ENCODE measurements around the gene TRHDE. TPM values are rescaled to one million over a fixed set of nuclear protein-coding genes. Genes with fewer than 3 reads are reported as not detected.

Gene TRHDE
- total and polyA plus RNA-seq, 9 of the 15 experiments (the other 6 are each of a cell fraction or from before 2014, with no cell fraction given), result 0.03 to 0.29 (median 0.09) TPM

DNA sequence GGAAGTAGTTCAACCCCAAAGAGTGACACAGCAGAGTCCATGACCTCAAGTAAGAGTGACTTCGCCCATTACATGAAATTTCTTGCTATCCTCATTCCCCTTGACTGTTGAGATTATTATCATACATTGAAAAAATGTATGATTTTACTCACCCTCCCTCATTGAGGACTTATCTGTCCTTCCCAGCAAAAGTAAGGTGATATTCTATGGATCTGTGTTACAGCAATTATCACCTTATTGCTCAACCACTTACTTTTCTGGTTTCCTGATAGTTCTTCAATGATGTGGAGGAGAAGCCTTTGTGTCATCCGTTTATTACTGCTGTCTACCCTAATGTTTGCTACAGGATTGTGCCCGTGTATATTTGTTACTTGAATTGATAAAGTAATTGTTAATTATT, 306.2 kb downstream of the TRHDE start (continued):
- TF ChIP-seq TCF3 (CRISPR knock-in tag; IDR thresholded peaks at IDR 0.05) (peak; percentile 54), CEBPB (tag; IDR thresholded peaks at IDR 0.05) (peak; percentile 92), CBX2 (IDR thresholded peaks at IDR 0.05; ENCODE audit: insufficient read depth, low read length, poor library complexity, severe bottlenecking) (no peak), CEBPG (CRISPR knock-in tag; IDR thresholded peaks at IDR 0.05) (no peak), CEBPG (tag; conservative IDR thresholded peaks at IDR 0.05 in 1 of 2, IDR thresholded peaks at IDR 0.05 in 1 of 2) (peak in 1 of 2 experiments; percentile 59; a peak in 2 of 4 replicates), CBFA2T3 (IDR thresholded peaks at IDR 0.05) (peak; percentile 69), RNF2 (IDR thresholded peaks at IDR 0.05) (no peak)

DNA sequence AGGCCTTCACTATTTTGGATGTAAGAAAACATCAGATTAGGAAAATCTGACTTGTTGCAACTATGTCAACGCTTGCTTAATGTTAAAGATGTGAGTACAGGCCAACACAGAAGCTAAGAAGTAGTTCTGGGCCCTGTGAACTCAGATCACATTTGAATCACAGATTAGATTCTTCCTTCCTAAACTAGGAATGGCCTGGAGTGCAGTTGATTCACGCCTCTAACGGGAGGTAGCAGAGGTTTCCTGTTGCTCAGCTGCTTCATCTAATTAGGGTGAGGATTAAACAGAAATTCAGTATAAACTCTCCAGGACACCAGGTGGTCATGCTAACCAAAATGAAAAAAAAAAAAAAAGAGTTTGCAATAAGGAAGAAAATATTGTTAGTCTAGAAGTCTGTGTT, 314.3 kb downstream of the TRHDE start:
- H3K4me1 ChIP-seq (replicated peaks in 1 of 2; ENCODE audit: control insufficient read depth in 2 of 2, insufficient read depth in 2 of 2, low read length in 2 of 2), result no peaks in the 10 kb centered on the region
- no peaks in the 10 kb centered on the region for H3K9me1 ChIP-seq (ENCODE audit: control insufficient read depth, insufficient read depth, low read length)
- ChIA-PET POLR2A (no interaction called here), CTCF (ENCODE audit: low intra/inter-chr PET ratio) (no interaction called here)
- FAIRE-seq (no peak), ATAC-seq (no peak), DNase-seq (ENCODE audit: extremely low read depth in 1 of 4, low spot score in 3 of 4) (no peak)
- no peaks in the 10 kb centered on the region; the same call in 1 of the 2 replicates for H3K9me3 ChIP-seq (replicated peaks; ENCODE audit: control insufficient read depth, insufficient read depth, low read depth, low read length)
- no peaks in the 10 kb centered on the region for H3K79me2 ChIP-seq (ENCODE audit: control insufficient read depth, insufficient read depth, low read length)
- H4K20me1 ChIP-seq (replicated peaks; ENCODE audit: control insufficient read depth, insufficient read depth, low read length), result no peaks in the 10 kb centered on the region
- H2AFZ ChIP-seq (ENCODE audit: low read depth, low read length), result no peak overlapping the region
- 7% methylated on average over 3 of the region's 3 CpGs for WGBS (ENCODE audit: insufficient coverage, low coverage, missing lambda C conversion rate)
- no peak overlapping the region for H3K4me3 ChIP-seq
- H3K36me3 ChIP-seq (ENCODE audit: control insufficient read depth, insufficient read depth, low read length), result no peaks in the 10 kb centered on the region
- no peak for TF ChIP-seq ADNP (tag; IDR thresholded peaks at IDR 0.05)
- no peak for TF ChIP-seq ZNF197 (CRISPR knock-in tag; IDR thresholded peaks at IDR 0.05; ENCODE audit: low read depth)
- TF ChIP-seq IFI16 (CRISPR knock-in tag; IDR thresholded peaks at IDR 0.05), result no peak
- TF ChIP-seq ZNF76 (CRISPR knock-in tag; IDR thresholded peaks at IDR 0.05; ENCODE audit: borderline replicate concordance), result no peak
- TF ChIP-seq MED1 (CRISPR knock-in tag; IDR thresholded peaks at IDR 0.05; ENCODE audit: borderline replicate concordance), result no peak
- no peak for TF ChIP-seq HCFC1 (IDR thresholded peaks at IDR 0.05; ENCODE audit: low read depth, low read length)
- TF ChIP-seq, protein P1, sequence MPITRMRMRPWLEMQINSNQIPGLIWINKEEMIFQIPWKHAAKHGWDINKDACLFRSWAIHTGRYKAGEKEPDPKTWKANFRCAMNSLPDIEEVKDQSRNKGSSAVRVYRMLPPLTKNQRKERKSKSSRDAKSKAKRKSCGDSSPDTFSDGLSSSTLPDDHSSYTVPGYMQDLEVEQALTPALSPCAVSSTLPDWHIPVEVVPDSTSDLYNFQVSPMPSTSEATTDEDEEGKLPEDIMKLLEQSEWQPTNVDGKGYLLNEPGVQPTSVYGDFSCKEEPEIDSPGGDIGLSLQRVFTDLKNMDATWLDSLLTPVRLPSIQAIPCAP (CRISPR knock-in tag; IDR thresholded peaks at IDR 0.05; ENCODE audit: borderline replicate concordance), result no peak
- TF ChIP-seq ZC3H4 (CRISPR knock-in tag; IDR thresholded peaks at IDR 0.05; ENCODE audit: borderline replicate concordance), result no peak
- intact Hi-C loops (cut with micrococcal nuclease) (no loop called here), in situ Hi-C loops (cut with MboI) (no loop called here)
- H3K27me3 ChIP-seq (ENCODE audit: control insufficient read depth in 2 of 2, insufficient read depth in 2 of 2, low read length in 2 of 2), result no peaks in the 10 kb centered on the region
- no TSS peak for BruUV-seq (replicated peaks)
- H3K4me2 ChIP-seq (ENCODE audit: insufficient read depth, low read length), result no peak overlapping the region
- no peak overlapping the region for H3K27ac ChIP-seq (ENCODE audit: extremely low read depth, low read depth, low read length)
- H3K9ac ChIP-seq (ENCODE audit: insufficient read depth in 1 of 2, low read depth in 2 of 2, low read length in 2 of 2), result no peak overlapping the region
